Raji (cell line): ENCODE results near the gene GRM4.

Source experiments
- POLR2A ChIP-seq: IDR thresholded peaks from 2 replicates; pipeline ENCODE4 v1.6.1; 2011; ENCODE audit warnings: low read depth, low read length, control low read depth; ENCODE audit not compliant: insufficient read depth

Gene GRM4

DNA sequence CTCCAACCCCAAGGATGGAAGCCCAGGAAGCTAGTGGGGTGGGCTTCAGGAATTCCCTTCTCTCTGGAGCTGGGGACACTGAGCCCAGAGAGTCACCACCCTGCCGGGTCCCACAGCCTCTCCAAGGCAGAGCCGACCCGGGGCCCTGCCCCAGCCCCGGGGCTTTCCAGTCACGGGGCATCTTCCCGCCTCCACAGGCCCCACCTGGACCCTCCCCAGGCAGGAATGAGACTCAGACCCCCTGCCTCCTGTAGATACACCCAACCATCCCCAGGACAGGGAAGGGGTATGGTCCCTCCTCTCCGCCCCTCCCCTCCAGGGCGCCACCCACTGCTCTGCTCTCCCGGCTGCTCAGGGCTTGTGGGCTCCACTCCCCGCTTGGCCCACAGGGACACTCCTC is 53.3 kb downstream of the GRM4 start:
- TF ChIP-seq POLR2A = no peak

- no peak for TF ChIP-seq POLR2A
Observed at GRCh38 chr6:34090935-34091334, 55.0 kb downstream of the GRM4 start.

GRCh38 chr6:34090529-34090928 is 55.4 kb downstream of the GRM4 start:
- no peak for TF ChIP-seq POLR2A

DNA sequence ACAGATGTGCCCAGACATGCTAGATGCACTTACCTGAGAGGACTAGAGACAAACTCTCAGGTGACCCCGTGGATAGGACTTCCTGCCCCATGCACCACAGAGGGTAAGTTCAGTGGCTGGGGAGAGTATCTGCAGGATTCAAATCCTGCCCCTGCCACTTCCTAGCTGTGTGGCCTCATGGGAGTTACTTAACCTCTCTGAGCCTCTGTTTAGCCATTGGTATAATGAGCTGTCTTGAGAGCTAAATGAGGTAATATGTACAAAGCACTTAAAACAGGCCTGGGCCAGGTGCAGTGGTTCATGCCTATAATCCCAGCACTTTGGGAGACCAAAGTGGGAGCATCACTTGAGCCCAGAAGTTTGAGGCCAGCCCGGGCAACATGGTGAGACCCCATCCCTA is 59.3 kb downstream of the GRM4 start:
- TF ChIP-seq POLR2A = no peak

DNA sequence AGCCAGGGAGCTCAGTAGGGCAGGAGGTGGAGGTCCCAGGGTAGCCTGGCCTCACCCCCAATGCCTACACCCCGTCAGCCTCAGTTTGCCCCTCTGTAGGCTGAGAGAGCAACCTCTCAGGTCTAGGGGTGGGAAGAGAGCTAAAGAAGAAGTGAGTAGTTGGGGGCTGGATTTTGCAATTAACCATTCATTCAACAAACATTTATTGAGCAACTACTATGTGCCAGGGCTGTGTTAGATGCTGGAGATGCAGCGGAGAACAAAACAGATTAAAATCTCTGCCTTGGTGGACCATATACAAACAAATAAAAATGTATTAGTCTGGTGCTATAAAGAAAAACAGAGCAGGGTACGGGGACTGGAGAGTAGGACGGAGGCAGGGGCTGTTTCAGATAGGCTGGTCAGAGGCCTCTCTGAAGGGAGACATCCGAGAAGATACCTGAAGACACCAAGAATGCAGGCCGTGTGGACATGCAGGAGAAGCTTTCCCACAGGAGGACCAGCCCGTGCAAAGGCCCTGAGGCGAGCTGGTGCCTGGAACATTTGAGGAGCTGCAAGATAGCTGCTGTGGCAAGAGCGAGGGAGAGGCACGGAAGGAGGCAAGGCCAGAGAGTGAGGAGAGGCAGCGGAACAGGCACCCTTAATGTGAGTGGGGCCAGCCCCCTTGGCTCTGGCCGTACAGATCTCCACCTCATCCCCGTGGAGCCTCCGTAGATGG is 60.3 kb downstream of the GRM4 start:
- TF ChIP-seq POLR2A = no peak

DNA sequence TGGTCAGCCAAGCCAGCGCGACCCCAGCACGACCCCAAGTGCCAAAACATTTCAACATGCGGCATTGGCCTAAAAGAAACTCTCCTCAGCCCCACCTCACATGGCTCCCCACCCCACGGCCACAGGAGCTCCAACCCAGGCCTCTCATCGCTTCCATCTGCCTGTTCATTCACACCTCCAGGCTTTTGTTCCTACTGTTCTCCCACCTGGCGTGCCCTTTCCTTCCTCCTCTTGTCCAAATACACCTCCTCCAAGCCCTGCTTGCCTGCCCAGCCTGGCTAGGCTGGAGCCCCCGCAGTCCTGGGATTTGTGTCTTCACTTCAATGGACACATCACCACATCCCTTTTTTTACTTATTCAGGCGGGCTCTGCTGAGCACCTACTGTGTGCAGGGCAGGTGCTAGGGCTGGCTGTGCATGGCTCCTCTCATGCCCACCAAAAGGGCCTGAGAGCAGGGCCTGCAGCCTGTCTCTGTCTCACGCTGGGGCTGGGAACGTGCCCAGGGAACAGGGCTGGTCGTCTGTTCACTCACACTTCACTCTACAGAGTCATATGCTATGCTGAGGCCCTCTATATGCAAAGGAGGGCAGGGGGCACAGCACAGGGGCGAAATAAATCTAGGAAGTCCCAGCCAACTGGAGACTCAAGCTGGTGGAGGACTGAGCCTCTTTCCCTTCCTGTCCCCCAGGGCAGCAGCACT is 61.1 kb downstream of the GRM4 start:
- TF ChIP-seq POLR2A = no peak

DNA sequence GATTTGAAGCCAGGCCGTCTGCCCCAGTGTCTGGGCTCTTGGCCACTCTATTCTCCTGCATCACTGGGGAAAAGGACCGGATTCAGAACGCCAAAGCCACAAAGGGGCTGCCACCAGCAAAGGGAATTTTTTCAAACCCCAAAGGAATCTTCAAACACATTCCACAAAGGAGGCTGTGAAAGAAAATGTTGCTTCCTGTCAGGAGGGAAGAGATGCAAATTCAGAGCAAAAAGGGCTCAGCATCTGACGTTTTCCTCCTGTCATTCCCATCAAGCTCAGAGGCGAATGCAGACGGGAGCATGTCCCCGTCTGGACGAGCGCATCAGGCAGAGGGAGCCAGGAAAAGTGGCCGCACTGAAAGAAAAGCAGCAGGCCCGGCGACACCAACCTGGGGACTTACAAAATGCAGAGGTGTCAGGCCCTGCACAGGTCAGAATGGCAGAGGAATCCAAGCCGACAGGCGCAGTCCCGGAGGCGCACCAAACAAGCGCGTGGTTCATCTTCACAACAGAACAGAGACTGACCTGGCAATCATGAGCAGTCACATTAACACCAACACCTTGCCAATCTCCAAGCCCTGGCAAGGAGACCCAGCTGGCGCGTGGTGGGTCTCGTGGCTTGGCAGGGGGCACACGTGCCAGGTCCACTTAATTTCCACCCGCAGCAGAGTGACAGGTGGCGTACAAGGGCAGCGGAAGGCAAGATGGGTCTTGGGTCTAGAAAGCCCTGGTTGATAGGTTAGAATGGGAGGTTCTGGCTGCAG is 62.8 kb downstream of the GRM4 start:
- TF ChIP-seq POLR2A = no peak

- no peak for TF ChIP-seq POLR2A
Observed at GRCh38 chr6:34082348-34082747, 63.5 kb downstream of the GRM4 start.

- no peak for TF ChIP-seq POLR2A
Observed at GRCh38 chr6:34080357-34080756, 65.5 kb downstream of the GRM4 start.

GRCh38 chr6:34079899-34080298 is 66.0 kb downstream of the GRM4 start:
- TF ChIP-seq POLR2A = no peak

DNA sequence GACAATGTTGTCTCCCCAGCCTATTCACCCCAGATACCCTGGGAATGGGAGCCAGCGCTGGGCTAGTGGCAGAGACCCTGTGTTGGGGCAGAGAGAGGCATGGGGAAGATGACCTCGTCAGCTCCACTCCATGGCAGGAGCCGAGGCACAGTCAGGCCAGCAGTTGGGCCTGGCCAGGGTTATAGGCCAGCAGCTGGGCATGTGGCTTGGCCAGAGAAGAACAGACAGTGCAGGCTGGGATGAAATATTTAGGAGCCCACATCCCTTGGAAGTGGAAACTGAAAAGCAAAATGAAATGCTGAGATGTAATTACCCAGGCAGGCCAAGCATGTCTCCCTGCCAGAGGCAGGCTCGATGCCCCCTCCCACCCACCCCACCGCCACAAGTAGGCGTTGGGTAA is 70.0 kb downstream of the GRM4 start:
- TF ChIP-seq POLR2A = no peak

DNA sequence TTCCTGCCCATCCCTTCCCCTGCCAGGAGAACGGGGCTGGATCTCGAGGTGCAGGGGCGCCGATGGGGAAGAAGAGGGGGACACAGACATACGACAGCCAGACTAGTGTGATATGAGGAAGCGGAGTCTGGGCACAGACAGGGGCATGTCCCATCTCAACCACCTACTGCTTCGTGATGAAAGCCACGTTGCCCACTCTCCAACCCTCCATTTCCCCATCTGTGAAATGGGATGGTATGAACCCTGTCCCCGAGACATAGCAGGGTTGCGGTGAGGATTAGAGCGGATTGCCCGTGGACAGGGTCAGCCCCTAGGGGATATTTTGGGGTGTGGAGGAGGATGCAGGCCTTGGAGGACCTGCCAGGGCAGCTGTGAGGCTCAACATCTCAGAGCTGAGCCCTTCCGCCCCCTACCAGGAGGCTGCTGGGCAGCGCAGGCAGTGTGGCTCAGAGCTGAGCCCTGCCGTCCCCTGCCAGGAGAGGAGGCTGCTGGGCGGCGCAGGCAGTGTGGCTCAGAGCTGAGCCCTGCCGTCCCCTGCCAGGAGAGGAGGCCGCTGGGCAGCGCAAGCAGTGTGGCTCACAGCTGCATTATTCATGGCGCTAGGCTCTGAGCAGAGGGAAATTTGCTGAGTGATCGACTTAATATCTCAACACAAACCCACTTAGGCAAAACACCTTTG is 71.7 kb downstream of the GRM4 start:
- no peak for TF ChIP-seq POLR2A

- TF ChIP-seq POLR2A = no peak
Observed at GRCh38 chr6:34073540-34073939, 72.3 kb downstream of the GRM4 start.

GRCh38 chr6:34072727-34073126 is 73.2 kb downstream of the GRM4 start:
- TF ChIP-seq POLR2A = no peak

- no peak for TF ChIP-seq POLR2A
Observed at GRCh38 chr6:34071884-34072379, 74.0 kb downstream of the GRM4 start.
